K562 (cell line): ENCODE data around the gene CATSPER4. TPM values are rescaled to one million over a fixed set of nuclear protein-coding genes. Genes with fewer than 3 reads are reported as not detected.

Experiments used
- AFF4 ChIP-seq: sonication (generic); formaldehyde crosslinking; IDR thresholded peaks from 2 replicates; pipeline ENCODE4 v1.8.0; 2023; ENCODE audit warnings: mild to moderate bottlenecking, missing genetic modification reagents
- ARID1B ChIP-seq: fragments of 450-650 bp; IDR thresholded peaks from 2 replicates; pipeline ENCODE4 v1.6.1; 2016; ENCODE audit warnings: antibody characterized with exemption, mild to moderate bottlenecking, inconsistent platforms
- CUX1 ChIP-seq: fragments of 200-800 bp; sonication (Bioruptor generic); IDR thresholded peaks from 2 replicates; pipeline ENCODE4 v1.6.1; 2016; ENCODE audit warnings: missing genetic modification characterization, missing compliant biosample characterization
- LCOR ChIP-seq: sonication (generic); formaldehyde crosslinking; IDR thresholded peaks from 2 replicates; pipeline ENCODE4 v1.8.0; 2022; ENCODE audit warnings: mild to moderate bottlenecking, missing genetic modification reagents
- NKRF ChIP-seq: fragments of 450-650 bp; IDR thresholded peaks from 2 replicates; pipeline ENCODE4 v1.6.1; 2016; ENCODE audit warnings: borderline replicate concordance
- POLR2H ChIP-seq: IDR thresholded peaks from 2 replicates; pipeline ENCODE4 v1.6.1; 2016; ENCODE audit warnings: missing genetic modification characterization, low read depth, mild to moderate bottlenecking, control low read depth, missing compliant biosample characterization, moderate library complexity
- TCF7 ChIP-seq: sonication (generic); IDR thresholded peaks from 2 replicates; pipeline ENCODE4 v1.6.1; 2016; ENCODE audit warnings: antibody characterized with exemption, borderline replicate concordance
- ZNF212 ChIP-seq: fragments of 450-650 bp; formaldehyde crosslinking; IDR thresholded peaks from 2 replicates; pipeline ENCODE4 v1.4.0; 2020; ENCODE audit warnings: mild to moderate bottlenecking
- polyA plus RNA-seq, 8 experiments: library from polyadenylated mRNA; depleted of rRNA in 4 of 8; stranded (reverse) in 5 of 8; unstranded in 3 of 8; fragments of >200 nt; fragmentation: Nextera tagmentation in 2 of 8; fragmentation: Illumina TruSeq in 1 of 8; extraction: Ambion mirVana in 2 of 8; extraction: Trizol in 1 of 8; gene quantifications; 2 replicates each; pipeline versions ENCODE4 v1.2.1 to v1.2.3, GENCODE V29; 2011 to 2014; ENCODE audit warnings: inconsistent platforms in 1 of 8, missing spikeins in 1 of 8
- total RNA-seq, 7 experiments: library from RNA; depleted of rRNA in 6 of 7; stranded (reverse); fragments of >200 nt in 6 of 7; fragmentation: Illumina TruSeq in 2 of 7; extraction: Trizol in 2 of 7; gene quantifications; 2 replicates each; pipeline versions ENCODE4 v1.2.1 to v1.2.3, GENCODE V29; 2011 to 2021; ENCODE audit warnings: low replicate concordance in 1 of 7

CATSPER4 gene
- total and polyA plus RNA-seq, 9 of the 15 experiments (the other 6 are each of a cell fraction or from before 2014, with no cell fraction given): 0.04 to 0.13 TPM; not detected in 7

GRCh38 chr1:26233903-26234643 is 43.7 kb downstream of the CATSPER4 start, which contains the start of gene CEP85 (continued):
- TF ChIP-seq CUX1: no peak
- no peak for TF ChIP-seq ARID1B
- peak; percentile 97 for TF ChIP-seq AFF4 (CRISPR knock-in tag)
- no peak; the same call in 1 of the 2 replicates for TF ChIP-seq LCOR (CRISPR knock-in tag)
- 0 out of 2 replicates have a peak, but pooled peaks have one; percentile 40 for TF ChIP-seq TCF7
- peak; percentile 91 for TF ChIP-seq POLR2H
- peak; percentile 87; the same call in 1 of the 2 replicates for TF ChIP-seq NKRF
- TF ChIP-seq ZNF212 (CRISPR knock-in tag): peak; percentile 91
